Esophagus mucosa (tissue), 1 donor: ENCODE measurements around the gene SMG9. TPM values are rescaled to one million over a fixed set of nuclear protein-coding genes. Genes with fewer than 3 reads are reported as not detected.

ENCODE experiments used
- ATAC-seq: fragments of 200-7000 bp; cut with Tn5 transposase; one replicate; pipeline ENCODE4 v1.9.1; 2020
- total RNA-seq: library from RNA; stranded (reverse); gene quantifications from one replicate; pipeline ENCODE4 v1.2.4, GENCODE V29; 2023
- donor health status: DM: yes; HTN: yes; CAD: no.

Gene SMG9
- total RNA-seq, 1 donor from 2014 or later, result 22.3 TPM

DNA sequence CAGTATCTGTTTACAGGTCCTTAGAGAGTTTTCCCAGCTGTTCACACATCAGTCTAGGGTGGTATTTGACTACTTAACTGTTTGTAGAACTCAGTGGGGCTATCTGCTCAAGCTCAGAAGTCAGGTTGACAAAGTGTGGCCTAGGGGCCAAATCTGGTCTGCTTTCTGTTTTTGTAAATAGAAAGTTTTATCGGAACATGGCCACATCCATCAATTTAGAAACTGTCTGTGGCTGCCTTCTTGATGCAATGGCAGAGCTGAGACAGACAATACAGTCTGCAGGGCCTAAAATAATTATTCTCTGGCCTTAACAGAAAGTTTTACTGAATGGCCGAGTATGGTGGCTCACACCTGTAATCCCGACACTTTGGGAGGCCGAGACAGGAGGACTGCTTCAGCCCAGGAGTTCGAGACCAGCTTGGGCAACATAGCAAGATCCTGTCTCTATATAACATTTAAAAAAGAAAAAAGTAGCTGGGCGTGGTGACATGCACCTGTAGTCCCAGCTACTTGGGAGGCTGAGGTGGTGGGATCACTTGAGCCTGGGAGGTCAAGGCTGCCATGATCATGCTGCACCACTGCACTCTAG, 2.4 kb downstream of the SMG9 start:
- no peak for ATAC-seq

- no peak for ATAC-seq
These were observed 3.1 kb downstream of the SMG9 start for GRCh38 chr19:43751466-43752220.

DNA sequence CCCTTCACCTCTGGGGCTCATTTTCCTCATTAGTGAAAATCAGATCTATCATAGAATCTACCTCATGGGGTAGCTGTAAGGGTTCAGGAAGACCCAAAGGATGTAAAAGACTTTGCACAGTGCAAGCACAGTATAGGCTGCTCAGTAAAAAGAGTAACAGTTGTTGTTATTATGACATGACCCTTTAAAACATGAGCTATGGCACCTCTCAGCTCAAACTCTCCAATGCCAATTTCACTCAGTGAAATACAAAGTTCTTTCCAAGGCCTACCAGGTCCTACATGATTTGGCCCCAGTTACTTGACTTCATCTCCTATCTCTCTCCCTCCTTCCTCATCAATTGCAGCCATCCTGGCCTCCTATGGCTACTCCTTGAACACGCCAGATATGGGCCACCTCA, 4.9 kb downstream of the SMG9 start:
- no peak for ATAC-seq

DNA sequence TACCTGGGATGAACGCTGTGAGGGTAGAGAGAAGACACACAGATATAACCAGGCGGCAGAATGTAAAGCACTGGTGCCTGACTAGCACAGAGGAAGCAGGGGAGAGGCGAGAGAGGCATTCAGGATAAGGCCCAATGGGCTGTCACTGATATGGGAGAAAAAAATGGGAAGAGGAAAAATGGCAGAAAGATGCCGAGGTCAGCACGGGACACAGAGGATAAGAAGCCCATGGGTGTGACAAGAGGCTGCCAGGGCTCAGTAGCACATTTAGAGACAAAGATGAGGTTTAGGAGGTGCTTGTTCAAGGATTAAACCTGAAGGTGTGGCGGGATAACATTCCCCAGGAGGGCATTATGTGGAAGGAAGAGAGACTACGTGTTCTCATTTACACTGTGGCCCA, 5.6 kb downstream of the SMG9 start:
- ATAC-seq, result no peak

DNA sequence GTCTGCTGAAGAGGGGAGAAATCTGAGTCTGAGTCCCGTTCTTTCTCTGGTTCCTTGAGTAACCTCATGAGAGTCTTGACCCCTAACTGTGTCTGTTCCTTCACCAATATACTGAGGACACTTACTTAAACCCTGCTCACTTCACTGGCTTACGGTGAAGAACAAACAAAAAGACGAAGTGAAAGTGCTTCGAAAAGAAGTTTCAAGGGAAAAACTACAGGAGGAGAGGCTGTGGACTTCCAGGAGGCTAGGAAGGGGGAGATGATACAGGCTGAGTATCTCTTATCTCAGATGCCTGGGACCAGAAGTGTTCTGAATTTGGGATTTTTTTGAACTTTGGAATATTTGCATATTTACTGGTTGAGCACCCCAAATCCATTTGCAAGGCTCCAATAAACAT, 6.1 kb downstream of the SMG9 start:
- no peak for ATAC-seq

- ATAC-seq, result no peak
These were observed 6.6 kb downstream of the SMG9 start for GRCh38 chr19:43748205-43748594.

DNA sequence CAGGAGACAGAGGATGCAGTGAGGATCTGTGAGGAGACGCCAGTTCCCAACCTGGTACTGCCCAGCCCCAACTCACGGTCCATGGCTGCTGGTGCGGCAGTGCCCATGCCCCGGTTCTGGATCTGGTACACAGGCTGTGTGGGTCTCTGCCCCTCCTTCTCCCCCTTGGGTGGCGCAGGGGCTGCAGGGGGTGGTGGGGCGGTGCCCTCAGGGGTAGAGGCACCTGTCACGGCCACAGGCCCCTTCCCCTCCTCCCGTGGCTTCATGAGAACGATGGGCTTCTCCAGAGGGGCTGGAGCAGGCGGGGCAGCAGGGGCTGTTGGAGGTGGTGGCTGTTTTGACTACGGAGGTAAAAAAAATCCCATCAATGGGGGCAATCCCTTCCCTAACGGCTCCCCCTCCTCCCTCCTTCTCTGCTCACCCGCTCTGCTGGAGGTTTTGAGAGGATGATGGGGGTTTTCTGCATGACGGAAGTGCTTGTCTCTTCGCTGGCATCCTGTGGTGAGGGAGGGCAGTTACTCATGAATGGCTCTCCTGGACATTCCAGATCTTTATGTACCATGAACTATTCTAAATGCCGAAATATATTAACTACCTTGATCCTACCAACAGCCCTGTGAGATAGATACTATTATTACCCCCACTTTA, 7.1 kb downstream of the SMG9 start:
- no peak for ATAC-seq

GRCh38 chr19:43743059-43743458, 11.7 kb downstream of the SMG9 start:
- no peak for ATAC-seq

GRCh38 chr19:43741075-43741825, 13.5 kb downstream of the SMG9 start:
- ATAC-seq, result no peak

DNA sequence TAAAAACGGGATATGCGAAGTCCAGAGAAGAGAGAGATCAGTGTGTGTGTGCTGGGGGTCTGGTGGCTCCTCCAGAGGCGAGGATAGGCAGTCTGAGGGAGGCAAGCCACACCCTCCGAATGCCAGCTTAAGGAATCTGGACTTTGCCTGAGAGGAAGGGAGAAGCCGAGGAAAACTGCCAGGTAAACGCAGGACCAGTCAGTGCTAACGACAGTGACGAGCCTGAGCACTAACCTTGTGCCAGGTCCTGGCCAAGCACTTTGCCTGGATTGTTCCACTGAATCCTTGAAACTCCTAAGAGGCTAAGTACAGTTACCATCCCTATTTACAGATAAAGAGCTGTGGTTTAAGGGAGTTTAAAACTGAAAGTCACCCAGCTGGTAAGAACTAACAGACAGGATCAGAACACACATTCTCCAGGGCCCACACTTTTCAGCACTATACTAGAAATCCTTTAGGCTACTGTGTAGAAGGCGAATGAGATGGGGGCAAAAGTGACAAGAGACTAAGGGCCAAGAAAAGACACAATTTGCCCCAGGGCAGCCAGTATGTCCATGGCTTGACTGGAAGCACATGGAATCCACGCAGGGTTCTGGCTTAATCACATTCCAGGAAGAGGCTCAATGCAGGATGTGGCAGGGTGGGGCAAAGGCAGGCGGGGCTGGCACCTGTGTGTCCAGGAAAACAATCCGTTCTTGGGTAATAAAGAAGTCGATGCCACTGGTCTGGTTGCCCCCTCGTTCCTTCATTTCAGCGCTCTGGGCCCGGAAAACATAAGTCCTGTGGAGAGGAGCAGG, 15.1 kb downstream of the SMG9 start:
- ATAC-seq, result peak; percentile 84

- peak; percentile 34 for ATAC-seq
These were observed 16.0 kb downstream of the SMG9 start for GRCh38 chr19:43738780-43739211.

- no peak for ATAC-seq
These were observed 18.8 kb downstream of the SMG9 start for GRCh38 chr19:43735957-43736356.

- no peak for ATAC-seq
These were observed 19.7 kb downstream of the SMG9 start for GRCh38 chr19:43735013-43735412.

DNA sequence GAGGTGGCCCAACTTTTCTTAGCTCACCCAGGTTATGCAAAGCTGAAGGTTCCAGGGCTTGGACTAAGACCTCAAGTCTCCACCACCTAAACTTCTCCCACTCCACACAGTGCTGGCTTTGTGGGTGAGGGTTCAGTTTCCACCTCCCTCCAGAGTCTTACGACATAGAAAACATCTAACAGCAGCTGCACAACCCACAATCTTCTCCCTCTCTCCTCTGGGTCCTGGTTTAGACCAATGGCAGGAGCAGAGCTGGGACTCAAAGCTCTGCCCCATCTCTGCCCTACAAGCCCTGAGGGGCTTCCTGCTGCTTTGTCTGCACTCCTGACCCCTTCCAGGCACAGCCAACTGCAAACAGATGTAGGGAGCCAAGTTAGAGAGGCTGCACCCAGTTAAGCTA, 22.9 kb downstream of the SMG9 start:
- no peak for ATAC-seq

DNA sequence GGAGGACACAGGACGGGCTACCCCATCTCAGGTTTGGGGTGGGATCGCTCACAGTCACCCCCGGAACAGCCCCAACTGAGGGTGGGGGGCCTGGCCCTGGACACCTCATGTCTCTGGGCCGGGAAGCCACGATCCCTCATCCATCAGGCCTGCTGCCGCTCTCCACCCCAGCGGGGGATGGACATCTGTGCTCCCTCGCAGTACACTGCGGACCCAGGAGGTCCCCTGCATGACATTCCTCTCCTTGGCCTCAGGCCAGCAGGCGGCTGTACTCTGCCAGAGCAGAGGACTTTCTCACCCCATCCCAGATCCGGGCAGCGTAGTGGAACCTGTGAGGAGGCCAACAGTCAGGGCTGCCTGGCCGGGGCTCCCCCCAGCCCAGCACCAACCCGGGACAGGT, 23.4 kb downstream of the SMG9 start:
- peak; percentile 7 for ATAC-seq

GRCh38 chr19:43729919-43730318, 24.8 kb downstream of the SMG9 start:
- ATAC-seq, result no peak

DNA sequence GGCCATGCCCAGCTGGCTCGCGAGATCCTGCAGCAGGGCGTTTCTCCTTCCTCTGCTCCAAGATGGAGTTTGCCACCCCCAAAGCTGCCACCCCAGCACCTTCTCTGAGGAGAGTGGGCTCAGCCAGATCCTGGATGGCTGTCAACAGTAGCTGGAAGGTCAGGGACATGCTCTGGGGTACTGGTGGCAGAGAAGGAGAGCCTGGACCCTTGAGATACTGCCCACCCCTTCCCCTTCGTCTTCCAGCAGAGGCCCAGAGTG, 27.2 kb downstream of the SMG9 start:
- ATAC-seq, result no peak

DNA sequence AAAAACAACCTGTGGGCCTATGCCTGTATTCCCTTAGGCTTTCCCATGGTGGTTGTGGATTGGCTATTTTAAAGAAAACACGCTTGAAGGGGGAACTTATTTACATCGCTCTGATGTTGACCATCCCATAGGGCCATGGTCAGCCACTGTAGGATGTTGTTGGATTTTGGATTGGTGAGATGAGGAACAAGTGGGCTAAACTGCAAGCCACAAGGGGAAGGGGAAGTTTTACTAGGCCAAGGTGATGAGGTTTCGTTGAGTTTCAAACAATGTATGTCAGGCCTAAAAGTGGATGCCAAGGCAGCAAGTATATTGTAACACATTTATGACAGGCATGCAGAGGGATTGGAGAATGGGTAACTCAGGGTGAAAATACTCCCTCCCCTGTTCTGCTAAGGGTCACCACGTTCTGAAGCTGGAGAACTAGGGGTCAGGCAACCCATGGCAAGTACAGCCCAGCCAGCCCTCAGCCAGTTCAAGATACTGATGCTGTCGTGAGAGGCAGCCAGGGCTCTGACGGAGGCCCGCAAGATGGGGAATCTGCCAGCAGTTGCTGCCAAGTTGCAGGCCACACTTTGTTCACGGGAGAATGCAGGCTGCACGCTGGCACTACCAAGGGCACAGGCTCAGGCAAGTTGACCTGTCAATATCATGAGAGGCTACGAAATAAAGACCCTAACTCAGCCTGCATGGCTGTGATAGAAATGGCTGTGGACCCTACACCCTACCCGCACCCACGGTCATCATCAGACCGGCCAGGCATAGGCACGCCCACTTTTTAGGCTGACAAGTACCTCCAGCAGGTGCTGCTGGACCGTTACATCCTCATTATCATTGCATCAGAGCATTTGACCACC, 27.8 kb downstream of the SMG9 start:
- peak; percentile 25 for ATAC-seq

DNA sequence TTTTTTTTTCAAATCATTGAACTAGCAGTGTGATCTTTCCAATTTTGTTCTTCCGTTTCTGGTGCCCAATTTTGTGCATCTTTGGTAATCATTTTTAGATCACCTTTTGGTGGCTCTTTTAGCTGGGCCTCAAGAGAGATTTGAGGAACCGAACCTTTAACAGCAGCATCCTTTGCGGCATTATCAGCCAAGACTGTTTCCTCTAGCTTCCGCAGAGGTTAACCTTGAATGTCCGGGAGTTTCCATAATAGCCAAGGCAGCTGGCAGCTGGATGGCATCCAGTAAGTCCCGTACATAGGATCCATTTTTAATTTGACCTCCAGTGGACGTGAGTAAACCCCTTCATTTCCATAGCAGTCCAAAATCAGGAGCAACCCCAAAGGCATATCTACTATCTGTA, 29.3 kb downstream of the SMG9 start:
- no peak for ATAC-seq

- no peak for ATAC-seq
These were observed 29.9 kb downstream of the SMG9 start for GRCh38 chr19:43724896-43725295.

DNA sequence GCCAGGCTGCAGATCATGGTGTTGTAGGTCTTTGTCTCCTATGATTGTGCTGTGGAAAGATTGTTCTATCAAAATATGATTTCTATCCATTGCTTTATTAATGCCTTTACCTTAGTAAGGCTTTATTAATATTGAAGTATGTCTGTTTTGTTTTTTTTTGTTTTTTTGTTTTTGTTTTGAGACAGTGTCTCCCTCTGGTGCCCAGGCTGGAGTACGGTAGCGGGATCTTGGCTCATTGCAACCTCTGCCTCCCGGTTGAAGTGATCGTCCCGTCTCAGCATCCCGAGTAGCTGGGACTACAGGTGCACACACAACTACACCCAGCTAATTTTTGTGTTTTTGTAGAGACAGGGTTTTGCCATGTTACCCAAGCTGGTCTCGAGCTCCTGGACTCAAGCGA, 31.2 kb downstream of the SMG9 start:
- no peak for ATAC-seq
